Measurements from ENCODE around the gene RNU7-1. TPM values are rescaled to one million over a fixed set of nuclear protein-coding genes. Genes with fewer than 3 reads are reported as not detected.

The RNU7-1 gene
- total RNA-seq, 1 donor from 2014 or later: not detected

- peaks cover 17% of the 10 kb centered on the region for H3K36me3 Mint-ChIP-seq (ENCODE audit: low read depth)
- peak overlapping the region; percentile 78 for H3K27ac Mint-ChIP-seq
- H3K4me1 Mint-ChIP-seq (ENCODE audit: low read depth): peaks cover 20% of the 10 kb centered on the region
- no peak for DNase-seq (ENCODE audit: low spot score)
- H3K27me3 Mint-ChIP-seq (ENCODE audit: low read depth): no peaks in the 10 kb centered on the region
- intact Hi-C loops (cut with micrococcal nuclease): no loop called here
- H3K9me3 Mint-ChIP-seq: no peaks in the 10 kb centered on the region
- peak overlapping the region; percentile 68 for H3K4me3 Mint-ChIP-seq (ENCODE audit: low read depth)
Observed at GRCh38 chr12:6912164-6912935, 31.3 kb upstream of the RNU7-1 start.

GRCh38 chr12:6914246-6914946, 29.2 kb upstream of the RNU7-1 start, which contains the start of gene ENO2:
ENO2 (plus strand) TSS chr12:6914580; CDS start chr12:6915833, 1,253 bp downstream.
- H3K27me3 Mint-ChIP-seq (ENCODE audit: low read depth): no peaks in the 10 kb centered on the region
- H3K4me1 Mint-ChIP-seq (ENCODE audit: low read depth): peaks cover 21% of the 10 kb centered on the region
- H3K9me3 Mint-ChIP-seq: no peaks in the 10 kb centered on the region
- intact Hi-C loops (cut with micrococcal nuclease): loop anchor here (1.0 to 2.0 kb wide), 2 partner anchors 10 to 42 kb away; partner anchors contain the start of genes LRRC23 and SPSB2
- H3K36me3 Mint-ChIP-seq (ENCODE audit: low read depth): peaks cover 30% of the 10 kb centered on the region
- DNase-seq (ENCODE audit: low spot score): peak; percentile 74
- peak within 1 kb of the TSS; percentile 93 for H3K4me3 Mint-ChIP-seq (ENCODE audit: low read depth)
- H3K27ac Mint-ChIP-seq: peak within 1 kb of the TSS; percentile 77

GRCh38 chr12:6914947-6915788, 28.4 kb upstream of the RNU7-1 start:
- Mint-ChIP-seq H3K27ac (peak overlapping the region; percentile 77), H3K27me3 (ENCODE audit: low read depth) (no peaks in the 10 kb centered on the region), H3K4me1 (ENCODE audit: low read depth) (peaks cover 28% of the 10 kb centered on the region), H3K4me3 (ENCODE audit: low read depth) (peak overlapping the region; percentile 93), H3K36me3 (ENCODE audit: low read depth) (peaks cover 38% of the 10 kb centered on the region), H3K9me3 (no peaks in the 10 kb centered on the region)
- no peak for DNase-seq (ENCODE audit: low spot score)
- intact Hi-C loops (cut with micrococcal nuclease): loop anchor here (1.0 to 2.0 kb wide), 2 partner anchors 11 to 42 kb away; partner anchors contain the start of genes LRRC23 and SPSB2

- Mint-ChIP-seq H3K27ac (peak overlapping the region; percentile 77), H3K9me3 (no peaks in the 10 kb centered on the region), H3K36me3 (ENCODE audit: low read depth) (peaks cover 39% of the 10 kb centered on the region), H3K4me1 (ENCODE audit: low read depth) (peaks cover 28% of the 10 kb centered on the region), H3K27me3 (ENCODE audit: low read depth) (no peaks in the 10 kb centered on the region), H3K4me3 (ENCODE audit: low read depth) (peak overlapping the region; percentile 93)
- intact Hi-C loops (cut with micrococcal nuclease): loop anchor here (2.0 kb wide), 1 partner anchor 43 kb away; the partner anchor contains the start of gene SPSB2
- no peak for DNase-seq (ENCODE audit: low spot score)
Observed at GRCh38 chr12:6915789-6916285, 27.8 kb upstream of the RNU7-1 start.

GRCh38 chr12:6916426-6917200, 27.0 kb upstream of the RNU7-1 start:
- Mint-ChIP-seq H3K36me3 (ENCODE audit: low read depth) (peaks cover 45% of the 10 kb centered on the region), H3K27me3 (ENCODE audit: low read depth) (no peaks in the 10 kb centered on the region), H3K9me3 (no peaks in the 10 kb centered on the region), H3K27ac (peak overlapping the region; percentile 60), H3K4me1 (ENCODE audit: low read depth) (peaks cover 28% of the 10 kb centered on the region), H3K4me3 (ENCODE audit: low read depth) (peak overlapping the region; percentile 93)
- no peak for DNase-seq (ENCODE audit: low spot score)
- intact Hi-C loops (cut with micrococcal nuclease): no loop called here

GRCh38 chr12:6917491-6918231, 26.0 kb upstream of the RNU7-1 start:
- DNase-seq (ENCODE audit: low spot score): no peak
- Mint-ChIP-seq H3K4me1 (ENCODE audit: low read depth) (peaks cover 28% of the 10 kb centered on the region), H3K27me3 (ENCODE audit: low read depth) (no peaks in the 10 kb centered on the region), H3K9me3 (no peaks in the 10 kb centered on the region), H3K4me3 (ENCODE audit: low read depth) (no peak overlapping the region), H3K27ac (no peak overlapping the region), H3K36me3 (ENCODE audit: low read depth) (peaks cover 53% of the 10 kb centered on the region)
- intact Hi-C loops (cut with micrococcal nuclease): no loop called here

GRCh38 chr12:6919588-6919987, 24.0 kb upstream of the RNU7-1 start:
- H3K4me3 Mint-ChIP-seq (ENCODE audit: low read depth): no peak overlapping the region
- H3K27ac Mint-ChIP-seq: peak overlapping the region; percentile 45
- peaks cover 69% of the 10 kb centered on the region for H3K36me3 Mint-ChIP-seq (ENCODE audit: low read depth)
- no peak for DNase-seq (ENCODE audit: low spot score)
- intact Hi-C loops (cut with micrococcal nuclease): no loop called here
- H3K9me3 Mint-ChIP-seq: no peaks in the 10 kb centered on the region
- peaks cover 31% of the 10 kb centered on the region for H3K4me1 Mint-ChIP-seq (ENCODE audit: low read depth)
- H3K27me3 Mint-ChIP-seq (ENCODE audit: low read depth): no peaks in the 10 kb centered on the region

GRCh38 chr12:6921539-6921938, 22.1 kb upstream of the RNU7-1 start:
- H3K4me1 Mint-ChIP-seq (ENCODE audit: low read depth): peaks cover 35% of the 10 kb centered on the region

GRCh38 chr12:6921996-6922946, 21.3 kb upstream of the RNU7-1 start:
- no peak for DNase-seq (ENCODE audit: low spot score)
- no peak overlapping the region for H3K27ac Mint-ChIP-seq
- no peaks in the 10 kb centered on the region for H3K27me3 Mint-ChIP-seq (ENCODE audit: low read depth)
- peaks cover 37% of the 10 kb centered on the region for H3K4me1 Mint-ChIP-seq (ENCODE audit: low read depth)
- H3K9me3 Mint-ChIP-seq: no peaks in the 10 kb centered on the region
- no peak overlapping the region for H3K4me3 Mint-ChIP-seq (ENCODE audit: low read depth)
- intact Hi-C loops (cut with micrococcal nuclease): no loop called here
- H3K36me3 Mint-ChIP-seq (ENCODE audit: low read depth): peaks cover 55% of the 10 kb centered on the region

More at GRCh38 chr12:6921539-6921938, 22.1 kb upstream of the RNU7-1 start:
- intact Hi-C loops (cut with micrococcal nuclease): no loop called here
- Mint-ChIP-seq H3K9me3 (no peaks in the 10 kb centered on the region), H3K27me3 (ENCODE audit: low read depth) (no peaks in the 10 kb centered on the region), H3K36me3 (ENCODE audit: low read depth) (peaks cover 62% of the 10 kb centered on the region), H3K4me3 (ENCODE audit: low read depth) (no peak overlapping the region), H3K27ac (no peak overlapping the region)
- no peak for DNase-seq (ENCODE audit: low spot score)

GRCh38 chr12:6923003-6923732, 20.4 kb upstream of the RNU7-1 start:
- intact Hi-C loops (cut with micrococcal nuclease): no loop called here
- Mint-ChIP-seq H3K4me3 (ENCODE audit: low read depth) (no peak overlapping the region), H3K36me3 (ENCODE audit: low read depth) (peaks cover 47% of the 10 kb centered on the region)

More at GRCh38 chr12:6923003-6923732, 20.4 kb upstream of the RNU7-1 start:
- H3K9me3 Mint-ChIP-seq: no peaks in the 10 kb centered on the region
- H3K4me1 Mint-ChIP-seq (ENCODE audit: low read depth): peaks cover 37% of the 10 kb centered on the region
- H3K27ac Mint-ChIP-seq: peak overlapping the region; percentile 28
- DNase-seq (ENCODE audit: low spot score): no peak
- no peaks in the 10 kb centered on the region for H3K27me3 Mint-ChIP-seq (ENCODE audit: low read depth)

All from activated T-helper 2 cell treated with anti-CD3 and anti-CD28 coated beads, Interferon-gamma antibody, Interleukin-2, Interleukin-4, amounts not matched to agents 10 μg/mL and 5 μg/mL and 100 μg/mL, durations not matched to agents 14 hours and 24 hours and 36 hours (primary cell).